MM.1S (cell line): Measurements from ENCODE around the gene SMIM33.
"Not testable (repeated sequence)": the region's sequence is repeated elsewhere in the genome, so short reads cannot be mapped to it uniquely, and the experiment has no call there.

ENCODE experiments used
- DNase-seq: peaks from one replicate; pipeline ENCODE4 v3.0.0-alpha.2; 2015
- H2AFZ ChIP-seq: fragments of 300-600 bp; sonication (generic); 2 replicates; pipeline ENCODE4 v1.6.0; 2016; ENCODE audit warnings: antibody characterized with exemption, low read length
- H3F3A ChIP-seq: fragments of 300-600 bp; sonication (generic); 2 replicates; pipeline ENCODE4 v1.6.1; 2016; ENCODE audit warnings: mild to moderate bottlenecking, antibody characterized with exemption, low read length, moderate library complexity, mixed read lengths; ENCODE audit not compliant: insufficient read depth
- H3K27ac ChIP-seq: fragments of 300-600 bp; sonication (generic); 2 replicates; pipeline ENCODE4 v1.5.1; 2016; ENCODE audit warnings: mild to moderate bottlenecking, low read length
- H3K27me3 ChIP-seq: fragments of 300-600 bp; sonication (generic); replicated peaks from 2 replicates; pipeline ENCODE4 v1.6.0; 2016; ENCODE audit warnings: low read length; ENCODE audit not compliant: insufficient read depth
- H3K36me3 ChIP-seq: fragments of 300-600 bp; sonication (generic); replicated peaks from 2 replicates; pipeline ENCODE4 v1.6.1; 2016; ENCODE audit warnings: mild to moderate bottlenecking, low read length, mixed read lengths; ENCODE audit not compliant: insufficient read depth
- H3K4me1 ChIP-seq: fragments of 300-600 bp; sonication (generic); 2 replicates; pipeline ENCODE4 v1.6.1; 2016; ENCODE audit warnings: low read length, mixed read lengths
- H3K4me2 ChIP-seq: fragments of 300-600 bp; sonication (generic); 2 replicates; pipeline ENCODE4 v1.6.0; 2016; ENCODE audit warnings: low read depth, low read length
- H3K4me3 ChIP-seq: fragments of 300-600 bp; sonication (generic); 2 replicates; pipeline ENCODE4 v1.5.1; 2016; ENCODE audit warnings: low read length, mixed read lengths
- H3K79me2 ChIP-seq: fragments of 300-600 bp; sonication (generic); 2 replicates; pipeline ENCODE4 v1.6.1; 2016; ENCODE audit warnings: mixed run types, low read length, mixed read lengths
- H3K9ac ChIP-seq: fragments of 300-600 bp; sonication (generic); 2 replicates; pipeline ENCODE4 v1.6.1; 2016; ENCODE audit warnings: low read length, mixed read lengths
- H3K9me2 ChIP-seq: fragments of 300-600 bp; sonication (generic); replicated peaks from 2 replicates; pipeline ENCODE4 v1.6.1; 2016; ENCODE audit warnings: mild to moderate bottlenecking, low read length, mixed read lengths; ENCODE audit not compliant: insufficient read depth
- H3K9me3 ChIP-seq: fragments of 300-600 bp; sonication (generic); replicated peaks from 2 replicates; pipeline ENCODE4 v1.6.1; 2016; ENCODE audit warnings: mild to moderate bottlenecking, low read length, mixed read lengths; ENCODE audit not compliant: insufficient read depth
- H4K20me1 ChIP-seq: fragments of 300-600 bp; sonication (generic); 2 replicates; pipeline ENCODE4 v1.6.1; 2016; ENCODE audit warnings: mild to moderate bottlenecking, low read length, moderate library complexity, mixed read lengths; ENCODE audit not compliant: insufficient read depth
- EZH2 ChIP-seq: fragments of 300-600 bp; sonication (generic); optimal IDR thresholded peaks from 2 replicates; pipeline ENCODE3; 2017; ENCODE audit warnings: low read depth, mild to moderate bottlenecking, antibody characterized with exemption, low read length, mixed read lengths
- EZH2phosphoT487 ChIP-seq: fragments of 300-600 bp; sonication (generic); IDR thresholded peaks from 2 replicates; pipeline ENCODE4 v1.6.1; 2018; ENCODE audit warnings: antibody characterized with exemption, low read length
- TF ChIP-seq, protein P1 (sequence below): fragments of 300-600 bp; sonication (generic); IDR thresholded peaks from 2 replicates; pipeline ENCODE4 v1.5.1; 2016; ENCODE audit warnings: antibody characterized with exemption, low read length, mixed read lengths

The SMIM33 gene

DNA sequence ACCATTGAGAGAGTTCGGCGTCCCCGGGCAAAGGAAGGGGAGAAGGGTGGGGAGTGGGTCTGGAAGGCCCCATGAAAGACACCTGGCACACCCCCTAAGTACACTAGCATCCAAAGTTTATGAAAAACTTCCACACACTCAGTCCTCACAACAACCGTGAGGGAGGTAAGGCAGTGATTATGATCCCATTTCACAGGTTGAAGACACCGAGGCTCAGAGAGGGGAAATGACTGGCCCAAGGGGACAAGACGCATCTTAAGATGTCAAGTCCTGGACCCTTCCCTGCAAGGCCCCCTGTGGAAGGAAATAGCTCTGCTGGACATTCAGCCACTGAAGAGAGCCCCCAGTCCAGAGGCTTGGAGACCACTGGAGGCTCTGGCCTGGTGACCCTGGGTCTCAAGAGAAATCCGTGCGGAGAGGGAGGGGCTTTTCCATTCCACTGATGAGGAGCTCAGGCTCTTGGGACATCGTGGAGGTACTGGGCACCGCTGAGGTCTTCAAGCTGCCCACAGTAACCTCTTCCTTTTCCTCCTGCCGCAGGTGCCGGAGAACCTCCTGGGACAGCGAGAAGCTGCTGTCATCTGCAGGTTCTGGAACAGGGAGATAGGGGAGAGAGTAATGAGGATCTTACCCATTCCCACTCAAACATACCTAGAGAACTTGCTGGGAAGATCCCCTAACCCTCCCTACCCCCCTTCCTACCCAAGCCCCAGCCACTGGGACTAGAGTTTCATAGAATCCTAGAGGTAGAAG is 5.2 kb downstream of the SMIM33 start:
- H3K4me1 ChIP-seq, result no peaks in the 10 kb centered on the region
- TF ChIP-seq EZH2 (no peak), EZH2phosphoT487 (no peak)
- TF ChIP-seq, protein P1, sequence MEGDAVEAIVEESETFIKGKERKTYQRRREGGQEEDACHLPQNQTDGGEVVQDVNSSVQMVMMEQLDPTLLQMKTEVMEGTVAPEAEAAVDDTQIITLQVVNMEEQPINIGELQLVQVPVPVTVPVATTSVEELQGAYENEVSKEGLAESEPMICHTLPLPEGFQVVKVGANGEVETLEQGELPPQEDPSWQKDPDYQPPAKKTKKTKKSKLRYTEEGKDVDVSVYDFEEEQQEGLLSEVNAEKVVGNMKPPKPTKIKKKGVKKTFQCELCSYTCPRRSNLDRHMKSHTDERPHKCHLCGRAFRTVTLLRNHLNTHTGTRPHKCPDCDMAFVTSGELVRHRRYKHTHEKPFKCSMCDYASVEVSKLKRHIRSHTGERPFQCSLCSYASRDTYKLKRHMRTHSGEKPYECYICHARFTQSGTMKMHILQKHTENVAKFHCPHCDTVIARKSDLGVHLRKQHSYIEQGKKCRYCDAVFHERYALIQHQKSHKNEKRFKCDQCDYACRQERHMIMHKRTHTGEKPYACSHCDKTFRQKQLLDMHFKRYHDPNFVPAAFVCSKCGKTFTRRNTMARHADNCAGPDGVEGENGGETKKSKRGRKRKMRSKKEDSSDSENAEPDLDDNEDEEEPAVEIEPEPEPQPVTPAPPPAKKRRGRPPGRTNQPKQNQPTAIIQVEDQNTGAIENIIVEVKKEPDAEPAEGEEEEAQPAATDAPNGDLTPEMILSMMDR, result no peak
- no peaks in the 10 kb centered on the region for H3F3A ChIP-seq
- no peaks in the 10 kb centered on the region for H4K20me1 ChIP-seq
- no peak for DNase-seq
- no peaks in the 10 kb centered on the region for H3K27me3 ChIP-seq
- H3K36me3 ChIP-seq, result no peaks in the 10 kb centered on the region
- H2AFZ ChIP-seq, result no peak overlapping the region
- no peak overlapping the region for H3K9ac ChIP-seq
- H3K4me2 ChIP-seq, result no peak overlapping the region
- H3K9me2 ChIP-seq, result no peaks in the 10 kb centered on the region
- no peaks in the 10 kb centered on the region for H3K79me2 ChIP-seq
- H3K9me3 ChIP-seq, result no peaks in the 10 kb centered on the region
- no peak overlapping the region for H3K4me3 ChIP-seq
- no peak overlapping the region for H3K27ac ChIP-seq

DNA sequence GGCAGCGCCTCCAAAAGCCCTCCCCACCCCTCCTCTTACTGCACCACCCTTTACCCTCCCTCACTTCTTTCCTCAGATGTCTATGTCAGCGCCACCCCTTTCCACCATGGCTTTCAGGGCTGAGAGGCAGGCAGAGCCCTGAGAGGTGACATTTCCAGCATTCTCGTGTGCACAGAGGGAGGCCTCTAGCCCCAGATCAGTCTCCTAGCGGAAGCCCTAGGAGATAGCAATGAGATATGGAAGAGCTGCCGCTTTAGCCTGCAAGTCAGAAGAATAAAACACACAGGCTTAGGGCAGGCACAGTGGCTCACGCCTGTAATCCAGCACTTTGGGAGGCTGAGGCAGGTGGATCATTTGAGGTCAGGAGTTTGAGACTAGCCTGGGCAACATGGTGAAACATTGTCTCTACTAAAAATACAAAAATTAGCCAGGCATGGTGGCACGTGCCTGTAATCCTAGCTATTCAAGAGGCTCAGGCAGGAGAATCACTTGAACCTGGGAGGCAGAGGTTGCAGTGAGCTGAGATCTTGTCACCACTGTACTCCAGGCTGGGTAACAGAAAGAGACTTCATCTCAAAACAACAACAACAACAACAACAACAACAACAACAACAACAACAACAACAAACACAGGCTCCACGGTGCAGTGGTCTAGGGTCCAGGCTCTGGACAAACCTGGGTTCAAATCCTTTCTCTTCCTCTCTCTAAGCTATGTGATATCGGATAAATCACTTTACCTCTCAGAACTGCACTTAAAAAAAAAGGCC is 8.0 kb downstream of the SMIM33 start:
- H3K4me1 ChIP-seq, H3K4me3 ChIP-seq, H3K79me2 ChIP-seq, H3K9me3 ChIP-seq, H4K20me1 ChIP-seq, H3K9me2 ChIP-seq, DNase-seq, H3K4me2 ChIP-seq, H3F3A ChIP-seq, H3K27ac ChIP-seq, H3K27me3 ChIP-seq, H2AFZ ChIP-seq, H3K36me3 ChIP-seq, H3K9ac ChIP-seq: not testable (repeated sequence)

DNA sequence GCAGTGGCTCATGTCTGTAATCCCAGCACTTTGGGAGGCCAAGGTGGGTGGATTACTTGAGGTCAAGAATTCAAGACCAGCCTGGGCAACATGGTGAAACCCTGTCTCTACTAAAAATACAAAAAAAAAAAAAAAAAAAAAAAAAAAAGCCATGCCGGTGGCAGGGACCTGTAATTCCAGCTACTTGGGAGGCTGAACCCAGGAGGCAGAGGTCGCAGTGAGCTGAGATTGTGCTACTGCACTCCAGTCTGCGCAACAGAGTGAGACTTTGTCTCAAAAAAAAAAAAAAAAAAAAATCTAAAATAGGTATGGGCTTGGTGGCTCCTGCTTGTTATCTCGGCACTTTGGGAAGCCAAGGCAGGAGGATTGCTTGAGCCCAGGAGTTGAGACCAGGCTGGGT is 8.9 kb downstream of the SMIM33 start:
- not testable (repeated sequence) for H3K79me2 ChIP-seq, DNase-seq, H3K36me3 ChIP-seq, H4K20me1 ChIP-seq, H3K9ac ChIP-seq, H3K4me1 ChIP-seq, H3K4me3 ChIP-seq, H3K27me3 ChIP-seq, H3K9me3 ChIP-seq, H2AFZ ChIP-seq, H3K4me2 ChIP-seq, H3K27ac ChIP-seq, H3F3A ChIP-seq, H3K9me2 ChIP-seq

DNA sequence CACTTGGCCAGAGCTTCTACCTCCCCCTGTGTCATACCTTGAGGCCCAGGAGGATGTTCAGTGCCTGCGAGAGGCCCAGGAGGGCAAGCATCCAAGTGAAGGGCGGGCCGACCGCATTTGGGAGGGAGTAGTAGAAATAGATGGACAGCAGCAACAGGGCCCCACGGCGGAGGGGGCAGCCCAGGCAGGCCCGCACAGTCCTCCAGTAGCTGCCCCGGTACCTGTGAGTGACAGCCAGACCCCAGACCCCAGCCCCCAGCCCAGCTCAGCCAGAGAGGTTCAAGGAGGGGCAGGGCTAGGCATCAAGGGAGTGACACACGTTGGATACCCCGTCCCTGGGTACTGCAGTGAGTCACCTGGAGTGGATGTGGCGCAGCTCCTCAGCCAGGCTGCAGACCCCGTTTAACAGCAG is 10.3 kb downstream of the SMIM33 start:
- H3K9me3 ChIP-seq, result no peaks in the 10 kb centered on the region
- H3K36me3 ChIP-seq, result no peaks in the 10 kb centered on the region
- no peak overlapping the region for H3K4me2 ChIP-seq
- H3K9me2 ChIP-seq, result no peaks in the 10 kb centered on the region
- H4K20me1 ChIP-seq, result no peaks in the 10 kb centered on the region
- no peaks in the 10 kb centered on the region for H3F3A ChIP-seq
- no peak overlapping the region for H3K4me3 ChIP-seq
- H2AFZ ChIP-seq, result no peak overlapping the region
- no peak for TF ChIP-seq EZH2
- no peaks in the 10 kb centered on the region for H3K27me3 ChIP-seq
- H3K4me1 ChIP-seq, result peaks cover 8% of the 10 kb centered on the region
- no peak overlapping the region for H3K9ac ChIP-seq
- no peaks in the 10 kb centered on the region for H3K79me2 ChIP-seq
- H3K27ac ChIP-seq, result no peak overlapping the region
- no peak for DNase-seq
